Stimulated activated naive B cell treated with anti-CD40 and anti-IgM and Interleukin-4, amounts not matched to agents 10 μg/mL and 1 μg/mL and 100 μg/mL, for 72 hours (primary cell): Measurements from ENCODE around the gene ACP4.
"Not testable (repeated sequence)": the region's sequence is repeated elsewhere in the genome, so short reads cannot be mapped to it uniquely, and the experiment has no call there.

ENCODE experiments used
- ATAC-seq, 2 donors: fragments of 150-1000 bp; cut with Tn5 transposase; replicated peaks; 2 replicates each; pipeline ENCODE4 v1.10.0; 2021; ENCODE audit warnings: moderate library complexity in 1 of 2
- DNase-seq: peaks from one replicate; pipeline ENCODE4 v3.0.0; 2021
- H3K27ac Mint-ChIP-seq: one replicate; pipeline ENCODE4 v1.8.0; 2022; ENCODE audit warnings: mild to moderate bottlenecking, mixed read lengths
- H3K27me3 Mint-ChIP-seq, 2 donors: one replicate each; pipeline ENCODE4 v1.8.0; 2022; ENCODE audit warnings: mixed read lengths in 2 of 2
- H3K36me3 Mint-ChIP-seq, 2 donors: one replicate each; pipeline ENCODE4 v1.8.0; 2022; ENCODE audit warnings: mixed read lengths in 2 of 2, mild to moderate bottlenecking in 1 of 2
- H3K4me1 Mint-ChIP-seq, 2 donors: one replicate each; pipeline ENCODE4 v1.8.0; 2022; ENCODE audit warnings: mixed read lengths in 2 of 2, mild to moderate bottlenecking in 1 of 2
- H3K4me3 Mint-ChIP-seq, 2 donors: one replicate each; pipeline ENCODE4 v1.8.0; 2022; ENCODE audit warnings: mild to moderate bottlenecking in 2 of 2, mixed read lengths in 2 of 2, moderate library complexity in 1 of 2
- H3K9me3 Mint-ChIP-seq, 2 donors: one replicate each; pipeline ENCODE4 v1.8.0; 2022; ENCODE audit warnings: mixed read lengths in 2 of 2, mild to moderate bottlenecking in 1 of 2

Gene ACP4

DNA sequence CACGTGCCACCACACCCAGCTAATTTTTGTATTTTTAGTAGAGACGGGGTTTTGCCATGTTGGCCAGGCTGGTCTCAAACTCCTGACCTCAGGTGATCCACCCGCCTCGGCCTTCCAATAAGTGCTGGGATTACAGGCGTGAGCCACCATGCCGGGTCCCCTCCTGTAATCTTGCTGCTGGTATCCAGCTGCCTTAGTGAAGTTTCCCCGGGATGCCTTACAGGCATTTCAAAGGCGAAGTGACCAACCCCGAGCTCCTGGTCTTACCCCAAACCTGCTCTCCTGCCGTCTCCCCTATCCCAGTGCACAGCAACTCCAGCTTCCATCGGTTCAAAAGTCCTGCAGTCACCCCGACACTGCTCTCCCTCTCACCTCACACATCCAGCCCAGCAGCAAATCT, 23.5 kb upstream of the ACP4 start:
- peaks cover 21 to 49% of the 10 kb centered on the region in 2 donors for H3K27me3 Mint-ChIP-seq
- H3K9me3 Mint-ChIP-seq, H3K36me3 Mint-ChIP-seq, H3K4me3 Mint-ChIP-seq, H3K27ac Mint-ChIP-seq, ATAC-seq, H3K4me1 Mint-ChIP-seq, DNase-seq: not testable (repeated sequence)

DNA sequence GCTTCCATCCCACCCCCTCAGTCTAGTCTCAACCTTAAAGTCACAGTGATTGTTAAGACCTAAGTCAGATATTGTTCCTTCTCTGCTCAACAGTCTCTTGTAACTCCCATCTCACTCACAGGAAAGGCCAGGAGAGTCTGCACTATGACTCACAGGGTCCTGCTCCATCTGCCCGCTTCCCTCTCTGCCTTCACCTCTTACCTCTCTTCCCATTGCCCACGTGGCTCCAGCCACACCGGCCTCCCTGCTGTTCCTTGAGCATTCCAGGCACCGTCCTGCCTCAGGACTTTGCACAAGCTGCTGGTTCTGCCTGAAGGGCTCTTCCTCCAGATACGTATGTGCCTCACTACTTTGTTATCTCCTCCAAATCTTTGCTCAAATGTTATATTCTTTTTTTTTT, 23.0 kb upstream of the ACP4 start:
- not testable (repeated sequence) for ATAC-seq, H3K4me3 Mint-ChIP-seq, H3K27ac Mint-ChIP-seq, H3K4me1 Mint-ChIP-seq, DNase-seq, H3K9me3 Mint-ChIP-seq, H3K36me3 Mint-ChIP-seq
- peaks cover 21 to 49% of the 10 kb centered on the region in 2 donors for H3K27me3 Mint-ChIP-seq

DNA sequence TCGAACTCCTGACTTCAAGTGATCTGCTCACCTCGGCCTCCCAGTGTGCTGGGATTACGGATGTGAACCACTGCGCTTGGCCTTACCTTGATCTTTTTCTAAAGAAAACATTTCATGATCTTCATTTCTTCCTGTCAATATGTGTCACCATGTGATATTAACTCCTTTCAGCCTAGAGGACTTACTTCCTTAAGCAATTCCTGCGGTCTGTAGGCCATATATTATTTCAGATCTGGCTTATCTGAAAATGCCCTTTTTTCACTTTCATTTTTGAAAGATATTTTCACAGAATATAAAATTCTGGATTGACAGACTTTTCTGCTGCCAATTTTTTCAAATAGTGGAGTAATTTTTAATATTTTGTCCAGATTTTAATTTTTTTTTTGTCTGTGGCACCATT, 21.9 kb upstream of the ACP4 start:
- DNase-seq = no peak
- Mint-ChIP-seq H3K4me1 (no peaks in the 10 kb centered on the region), H3K9me3 (no peaks in the 10 kb centered on the region), H3K27me3 (peaks cover 21 to 50% of the 10 kb centered on the region in 2 donors), H3K4me3 (no peak overlapping the region), H3K36me3 (no peaks in the 10 kb centered on the region), H3K27ac (no peak overlapping the region)
- no peak for ATAC-seq

DNA sequence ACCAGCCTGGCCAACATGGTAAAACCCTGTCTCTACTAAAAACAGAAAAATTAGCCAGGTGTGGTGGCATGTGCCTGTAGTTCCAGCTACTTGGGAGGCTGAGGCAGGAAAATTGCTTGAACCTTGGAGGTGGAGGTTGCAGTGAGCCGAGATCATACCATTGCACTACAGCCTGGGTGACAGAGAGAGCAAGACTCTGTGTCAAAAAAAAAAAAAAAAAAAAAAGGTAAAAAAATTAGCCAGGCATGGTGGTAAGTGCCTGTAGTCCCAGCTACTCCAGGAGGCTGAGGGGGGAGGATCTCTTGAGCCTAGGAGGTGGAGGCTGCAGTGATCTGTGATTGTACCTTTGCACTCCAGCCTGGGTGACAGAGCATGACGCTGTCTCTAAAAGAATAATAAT, 20.1 kb upstream of the ACP4 start, which contains the start of gene GPR32:
Gene GPR32, plus strand, starts transcription at position 301 of the 400 bp plus-strand sequence. CDS start 137 bp downstream, outside the sequence.
- not testable (repeated sequence) for H3K4me3 Mint-ChIP-seq, H3K4me1 Mint-ChIP-seq, DNase-seq, ATAC-seq, H3K27ac Mint-ChIP-seq, H3K9me3 Mint-ChIP-seq, H3K36me3 Mint-ChIP-seq
- H3K27me3 Mint-ChIP-seq = peaks cover 21 to 58% of the 10 kb centered on the region in 2 donors

DNA sequence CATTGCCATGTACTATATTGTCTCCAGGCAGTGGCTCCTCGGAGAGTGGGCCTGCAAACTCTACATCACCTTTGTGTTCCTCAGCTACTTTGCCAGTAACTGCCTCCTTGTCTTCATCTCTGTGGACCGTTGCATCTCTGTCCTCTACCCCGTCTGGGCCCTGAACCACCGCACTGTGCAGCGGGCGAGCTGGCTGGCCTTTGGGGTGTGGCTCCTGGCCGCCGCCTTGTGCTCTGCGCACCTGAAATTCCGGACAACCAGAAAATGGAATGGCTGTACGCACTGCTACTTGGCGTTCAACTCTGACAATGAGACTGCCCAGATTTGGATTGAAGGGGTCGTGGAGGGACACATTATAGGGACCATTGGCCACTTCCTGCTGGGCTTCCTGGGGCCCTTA, 19.3 kb upstream of the ACP4 start:
- no peaks in the 10 kb centered on the region for H3K9me3 Mint-ChIP-seq

DNA sequence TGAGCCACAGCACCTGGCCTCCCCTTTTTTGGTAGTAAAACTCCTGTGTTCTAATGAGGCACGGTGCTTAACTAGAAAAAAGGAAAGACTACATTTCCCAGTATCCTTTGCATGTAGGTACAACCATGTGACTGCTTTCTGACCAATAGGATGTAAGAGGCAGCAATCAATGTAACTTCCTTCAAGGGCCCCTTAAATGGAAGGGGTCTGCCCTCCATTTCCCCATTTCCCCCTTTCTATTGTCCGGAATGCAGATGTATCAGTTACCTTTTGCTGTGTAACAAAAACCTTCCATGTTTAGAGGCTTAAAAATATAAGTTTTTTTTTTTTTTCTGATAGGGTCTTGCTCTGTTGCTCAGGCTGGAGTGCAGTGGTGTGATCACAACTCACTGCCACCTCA, 17.7 kb upstream of the ACP4 start:
- H3K27me3 Mint-ChIP-seq = peaks cover 16 to 44% of the 10 kb centered on the region in 2 donors
- no peak overlapping the region for H3K4me3 Mint-ChIP-seq
- ATAC-seq (peak; percentile 46 to 62), DNase-seq (no peak)
- H3K36me3 Mint-ChIP-seq = no peaks in the 10 kb centered on the region
- H3K27ac Mint-ChIP-seq = no peak overlapping the region
- H3K4me1 Mint-ChIP-seq = peaks cover 0 to under 1% of the 10 kb centered on the region in 2 donors
- no peaks in the 10 kb centered on the region for H3K9me3 Mint-ChIP-seq

More for the DNA sequence above, 19.3 kb upstream of the ACP4 start:
- Mint-ChIP-seq H3K27ac (no peak overlapping the region), H3K27me3 (peaks cover 19 to 54% of the 10 kb centered on the region in 2 donors), H3K4me1 (no peaks in the 10 kb centered on the region), H3K4me3 (no peak overlapping the region), H3K36me3 (no peaks in the 10 kb centered on the region)
- DNase-seq (no peak), ATAC-seq (no peak)

DNA sequence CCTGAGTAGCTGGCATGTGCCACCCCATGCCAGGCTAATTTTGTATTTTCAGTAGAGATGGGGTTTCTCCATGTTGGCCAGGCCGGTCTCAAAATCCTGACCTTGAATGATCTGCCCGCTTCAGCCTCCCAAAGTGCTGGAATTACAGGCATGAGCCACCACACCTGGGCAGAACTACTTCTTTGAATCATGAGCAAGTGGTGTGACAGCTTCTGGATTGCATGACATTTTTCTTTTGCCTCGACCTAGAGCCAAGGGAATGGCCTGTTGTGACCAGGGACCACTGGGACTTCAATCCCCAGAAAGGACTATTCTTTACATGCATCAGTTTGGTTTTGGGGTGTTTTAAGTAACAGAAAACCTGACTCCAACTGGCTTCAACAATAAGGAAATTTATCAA, 17.3 kb upstream of the ACP4 start:
- H3K27ac Mint-ChIP-seq, H3K4me3 Mint-ChIP-seq, ATAC-seq, H3K36me3 Mint-ChIP-seq, H3K9me3 Mint-ChIP-seq, H3K4me1 Mint-ChIP-seq, DNase-seq: not testable (repeated sequence)
- peaks cover 20 to 47% of the 10 kb centered on the region in 2 donors for H3K27me3 Mint-ChIP-seq

DNA sequence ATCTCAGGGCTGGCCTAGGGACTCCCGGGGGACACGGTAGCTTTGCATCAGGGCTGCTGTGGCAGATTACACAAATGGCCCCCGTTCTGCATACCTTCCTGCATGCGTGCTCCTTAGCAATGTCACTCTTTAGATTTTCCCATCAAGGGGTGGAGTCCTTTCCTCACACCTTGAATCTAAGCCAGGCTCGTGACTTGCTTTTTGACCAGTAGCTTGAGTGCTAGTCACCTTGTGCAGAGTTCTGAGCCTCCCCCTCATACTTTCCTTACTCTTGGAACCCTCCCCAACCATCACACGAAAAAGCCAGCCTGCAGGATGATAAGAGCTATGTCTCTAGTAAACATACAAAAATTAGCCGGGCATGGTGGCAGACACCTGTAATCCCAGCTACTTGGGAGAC, 16.8 kb upstream of the ACP4 start:
- not testable (repeated sequence) for H3K9me3 Mint-ChIP-seq, ATAC-seq, DNase-seq, H3K4me3 Mint-ChIP-seq, H3K4me1 Mint-ChIP-seq, H3K27ac Mint-ChIP-seq, H3K36me3 Mint-ChIP-seq
- peaks cover 25 to 47% of the 10 kb centered on the region in 2 donors for H3K27me3 Mint-ChIP-seq

DNA sequence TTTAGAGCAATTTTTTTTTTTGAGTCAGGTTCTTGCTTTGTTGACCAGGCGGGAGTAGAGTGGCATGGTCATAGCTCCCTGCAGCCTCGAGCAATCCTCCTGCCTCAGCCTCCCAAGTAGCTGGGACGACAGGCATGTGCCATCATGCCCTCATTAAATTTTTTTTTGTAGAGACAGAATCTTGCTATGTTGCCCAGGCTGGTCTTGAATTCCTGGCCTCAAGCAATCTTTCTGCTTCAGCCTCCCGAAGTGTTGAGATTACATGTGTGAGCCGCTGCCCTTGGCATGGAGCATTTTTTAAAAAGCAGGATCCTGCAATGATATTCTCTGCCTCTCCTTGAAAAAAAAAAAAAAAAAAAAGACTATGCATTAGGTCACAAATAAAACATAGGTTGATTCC, 14.1 kb upstream of the ACP4 start:
- H3K27me3 Mint-ChIP-seq = peaks cover 45 to 66% of the 10 kb centered on the region in 2 donors
- DNase-seq (no peak), ATAC-seq (no peak)
- no peaks in the 10 kb centered on the region for H3K9me3 Mint-ChIP-seq
- H3K36me3 Mint-ChIP-seq = no peaks in the 10 kb centered on the region
- no peak overlapping the region for H3K4me3 Mint-ChIP-seq
- peaks cover 0 to 8% of the 10 kb centered on the region in 2 donors for H3K4me1 Mint-ChIP-seq
- H3K27ac Mint-ChIP-seq = no peak overlapping the region

DNA sequence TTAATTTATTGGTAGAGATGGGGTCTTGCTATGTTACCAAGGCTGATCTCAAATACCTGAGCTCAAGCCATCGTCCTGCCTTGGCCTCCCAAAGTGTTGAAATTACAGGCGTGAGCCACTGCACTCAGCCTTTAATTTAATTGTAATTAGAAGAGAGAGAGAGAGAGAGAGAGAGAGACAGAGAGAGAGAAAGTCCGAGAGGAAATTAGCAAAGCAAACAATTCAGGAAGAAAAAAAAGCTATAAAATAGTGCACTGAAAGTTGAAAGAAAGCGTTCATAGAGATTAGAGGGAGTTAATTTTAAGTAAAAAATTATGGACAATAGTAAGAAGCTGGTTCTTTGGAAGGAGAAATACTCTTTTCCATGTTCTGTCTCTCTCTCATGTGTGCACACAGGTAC, 13.0 kb upstream of the ACP4 start:
- peaks cover 0 to 8% of the 10 kb centered on the region in 2 donors for H3K4me1 Mint-ChIP-seq
- H3K27ac Mint-ChIP-seq = no peak overlapping the region
- H3K9me3 Mint-ChIP-seq = no peaks in the 10 kb centered on the region
- no peak for DNase-seq
- H3K4me3 Mint-ChIP-seq = no peak overlapping the region
- ATAC-seq = no peak
- peaks cover 54 to 77% of the 10 kb centered on the region in 2 donors for H3K27me3 Mint-ChIP-seq
- no peaks in the 10 kb centered on the region for H3K36me3 Mint-ChIP-seq

DNA sequence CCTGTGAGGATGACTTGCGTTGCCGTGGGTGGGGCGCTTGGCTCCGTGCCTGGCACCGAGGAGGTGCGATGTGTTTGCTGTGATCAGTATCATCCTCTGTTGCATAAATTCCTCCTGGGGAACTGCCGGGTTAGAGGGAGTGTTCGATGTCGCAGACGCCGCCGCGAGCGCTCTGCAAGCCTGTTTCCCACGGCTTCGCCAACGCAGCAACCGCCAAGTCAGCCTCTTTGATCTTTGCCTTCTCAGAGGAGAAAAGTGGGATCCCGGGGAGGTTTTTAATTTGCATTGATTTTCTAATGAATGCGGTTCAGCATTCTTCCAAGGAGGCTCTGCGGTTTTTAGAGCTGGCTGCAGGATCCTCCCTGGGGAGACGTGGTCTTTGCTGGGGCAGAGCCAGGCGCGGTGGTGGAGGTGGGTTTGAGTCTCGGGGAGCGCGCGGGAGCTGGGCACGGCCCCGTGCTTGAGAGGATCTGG, 12.3 kb upstream of the ACP4 start:
- Mint-ChIP-seq H3K27ac (peak overlapping the region; percentile 37), H3K4me3 (no peak overlapping the region), H3K9me3 (no peaks in the 10 kb centered on the region), H3K36me3 (no peaks in the 10 kb centered on the region), H3K27me3 (peaks cover 60 to 83% of the 10 kb centered on the region in 2 donors), H3K4me1 (peaks cover 3 to 8% of the 10 kb centered on the region in 2 donors)
- no peak for DNase-seq
- ATAC-seq = no peak

DNA sequence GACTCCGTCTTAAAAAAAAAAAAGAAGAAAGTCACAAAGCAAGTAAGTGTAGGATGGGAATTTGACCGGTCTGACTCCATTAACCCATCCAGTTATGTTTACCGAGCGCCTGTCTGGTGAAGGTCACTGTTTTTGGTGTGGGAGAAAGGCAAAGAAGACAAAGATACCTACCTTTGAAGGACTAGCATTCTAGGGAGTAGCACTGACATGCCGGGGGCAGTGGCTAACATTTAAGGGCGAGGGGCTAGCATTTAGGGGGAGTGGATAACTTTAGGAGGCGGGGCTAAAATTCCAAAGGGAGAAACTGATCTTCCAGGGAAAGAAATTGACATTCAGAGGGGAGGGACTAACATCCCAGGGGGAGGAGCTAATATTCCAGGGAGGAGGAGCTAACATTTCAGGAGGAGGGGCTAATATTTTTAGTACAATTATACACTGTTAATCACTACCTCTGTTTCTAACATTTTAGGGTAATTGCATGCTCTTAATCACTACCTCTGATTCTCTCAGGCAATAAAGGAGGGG, 11.2 kb upstream of the ACP4 start:
- Mint-ChIP-seq H3K27me3 (peaks cover 58 to 82% of the 10 kb centered on the region in 2 donors), H3K9me3 (no peaks in the 10 kb centered on the region), H3K4me1 (peaks cover 3 to 14% of the 10 kb centered on the region in 2 donors), H3K4me3 (no peak overlapping the region), H3K27ac (no peak overlapping the region), H3K36me3 (no peaks in the 10 kb centered on the region)
- no peak for DNase-seq
- ATAC-seq = no peak

DNA sequence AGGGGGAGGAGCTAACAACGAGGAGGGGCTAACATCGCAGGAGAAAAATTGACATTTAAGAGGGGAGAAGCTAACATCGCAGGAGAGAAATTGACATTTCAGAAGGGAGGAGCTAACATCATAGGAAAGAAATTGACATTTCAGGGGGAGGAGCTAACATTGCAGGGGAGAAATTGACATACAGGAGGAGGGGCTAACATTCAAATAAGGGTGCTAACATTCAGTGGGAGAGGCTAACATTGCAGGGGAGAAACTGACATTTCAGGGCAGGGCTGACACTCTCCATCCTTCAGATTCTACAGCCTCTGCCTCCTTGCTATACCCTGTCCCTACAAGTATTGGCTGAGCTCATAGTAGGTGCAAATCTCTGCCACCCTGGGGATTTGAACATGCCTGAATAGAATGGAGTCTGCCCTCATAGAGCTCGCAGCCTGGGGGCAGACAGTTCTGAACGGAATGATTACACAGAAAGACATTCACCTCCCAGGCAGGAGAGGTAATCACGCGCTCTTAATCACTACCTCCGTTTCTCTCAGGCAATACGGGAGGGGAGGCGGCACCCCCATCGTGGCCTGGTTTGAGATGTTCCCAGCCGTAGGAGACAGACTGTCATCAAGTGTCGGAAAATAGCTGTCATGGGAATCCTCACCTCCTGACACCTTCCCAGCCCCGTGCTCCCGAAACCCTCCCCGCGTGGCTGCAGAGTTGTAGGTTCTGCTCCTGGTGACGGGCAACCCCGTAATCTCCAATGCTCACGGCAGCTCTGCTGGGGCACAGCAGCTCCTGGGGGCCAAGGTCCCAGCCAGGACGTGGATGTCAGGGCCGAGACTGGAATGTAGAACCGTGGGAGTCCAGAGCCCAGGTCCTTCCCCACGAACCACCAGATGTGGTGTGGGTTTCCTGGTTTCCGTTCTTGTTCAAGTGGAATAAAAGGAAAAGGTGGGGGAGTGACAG, 10.4 kb upstream of the ACP4 start:
- H3K9me3 Mint-ChIP-seq = no peaks in the 10 kb centered on the region
- no peak overlapping the region for H3K4me3 Mint-ChIP-seq
- no peaks in the 10 kb centered on the region for H3K36me3 Mint-ChIP-seq
- peaks cover 3 to 14% of the 10 kb centered on the region in 2 donors for H3K4me1 Mint-ChIP-seq
- ATAC-seq (no peak), DNase-seq (no peak)
- no peak overlapping the region for H3K27ac Mint-ChIP-seq
- peaks cover 58 to 73% of the 10 kb centered on the region in 2 donors for H3K27me3 Mint-ChIP-seq

DNA sequence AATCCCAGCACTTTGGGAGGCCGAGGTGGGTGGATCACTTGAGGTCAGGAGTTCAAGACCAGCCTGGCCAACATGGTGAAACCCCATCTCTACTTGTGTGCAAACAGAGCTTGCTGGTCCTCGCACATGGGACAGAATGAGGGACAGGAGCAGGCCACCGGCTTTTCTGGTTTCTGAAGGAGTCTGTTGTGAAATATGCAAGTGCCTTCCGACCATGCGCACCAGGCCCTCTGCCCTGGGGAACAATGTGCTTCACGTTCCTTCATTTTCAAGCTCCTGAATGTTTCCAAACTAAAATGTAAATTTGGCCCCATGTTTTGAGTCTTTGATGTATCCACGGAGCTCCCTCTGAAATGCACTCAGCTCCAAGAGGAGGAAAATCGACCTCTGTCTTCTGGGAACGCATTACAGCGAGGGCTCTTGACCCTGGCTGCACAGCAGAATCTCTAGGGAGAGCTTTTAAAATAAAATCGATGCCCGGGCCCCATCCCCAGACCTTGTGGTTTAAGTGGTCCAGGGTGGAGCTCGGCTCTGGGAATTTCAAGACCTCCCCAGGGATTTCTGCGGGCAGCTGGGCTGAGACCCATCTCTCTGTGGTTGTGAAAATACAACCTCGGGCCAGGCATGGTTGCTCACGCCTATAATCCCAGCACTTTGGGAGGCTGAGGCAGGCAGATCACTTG, 9.3 kb upstream of the ACP4 start:
- no peaks in the 10 kb centered on the region for H3K9me3 Mint-ChIP-seq
- H3K27me3 Mint-ChIP-seq = peaks cover 62 to 71% of the 10 kb centered on the region in 2 donors
- ATAC-seq (no peak), DNase-seq (no peak)
- peaks cover 3 to 14% of the 10 kb centered on the region in 2 donors for H3K4me1 Mint-ChIP-seq
- H3K27ac Mint-ChIP-seq = no peak overlapping the region
- H3K4me3 Mint-ChIP-seq = no peak overlapping the region
- H3K36me3 Mint-ChIP-seq = no peaks in the 10 kb centered on the region
